AML-193 (cell line): Measurements from ENCODE around the gene EPB41L1.

Source experiments
- DNase-seq, 2 experiments: peaks; one replicate each; lab custom pipeline; 2025; lab: John Stamatoyannopoulos, UW

Gene EPB41L1

DNA sequence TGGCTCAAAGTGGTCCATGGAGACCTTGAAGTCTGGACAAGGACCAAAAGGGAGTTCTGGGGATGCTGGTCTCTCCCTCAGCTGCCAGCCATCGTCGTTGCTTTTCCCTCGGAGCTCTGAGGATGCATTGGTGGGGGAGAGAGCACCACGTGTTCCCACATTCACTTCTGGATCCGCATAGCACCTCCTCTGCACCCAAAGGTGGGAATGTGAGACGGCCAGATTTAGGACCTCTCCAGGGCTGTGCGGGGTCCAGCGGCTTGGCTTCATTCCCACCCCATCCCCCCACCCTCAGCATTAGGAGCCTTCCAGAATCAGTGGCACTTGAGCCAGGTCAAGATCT is 1.1 kb downstream of the EPB41L1 start:
- DNase-seq: no peak

DNA sequence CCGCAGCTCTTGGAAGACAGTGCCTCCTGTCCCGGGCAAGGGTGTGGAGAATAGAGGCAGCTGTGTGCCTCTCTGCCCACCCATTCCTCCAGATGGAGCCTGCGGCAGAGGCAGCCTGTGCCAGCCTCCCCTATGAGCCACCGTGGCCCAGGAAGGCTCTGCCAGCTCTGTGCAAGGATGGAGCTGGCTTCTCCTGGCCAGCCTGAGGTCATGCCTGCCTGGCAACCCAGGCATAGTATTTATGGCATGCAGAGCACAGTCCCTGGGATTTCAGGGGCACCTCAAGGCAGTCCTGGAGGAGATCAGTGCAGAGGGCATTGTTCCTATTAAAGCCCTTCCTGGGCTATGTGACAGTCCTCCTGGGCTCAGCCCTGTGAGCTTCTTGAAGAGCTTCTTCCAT is 1.5 kb downstream of the EPB41L1 start:
- no peak for DNase-seq

DNA sequence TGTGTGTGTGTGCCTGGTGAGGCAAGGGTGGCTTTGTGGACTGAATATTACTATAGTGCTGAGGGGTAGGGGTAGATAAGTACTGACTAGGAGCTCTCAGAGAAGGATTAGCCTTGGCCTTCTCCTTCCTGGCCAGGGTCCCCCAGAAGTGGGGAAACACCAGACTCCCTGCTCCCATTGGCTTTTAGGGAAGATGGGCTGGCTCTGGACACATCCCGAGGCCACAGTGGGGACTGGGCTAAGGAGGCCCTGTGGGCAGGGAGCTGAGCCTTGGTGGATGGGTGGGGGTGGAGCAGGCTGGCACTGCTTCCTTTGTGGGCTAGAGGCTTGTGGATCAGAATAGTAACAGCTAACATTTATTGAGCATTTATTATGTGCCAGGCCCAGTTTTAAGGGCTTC is 3.1 kb downstream of the EPB41L1 start:
- no peak for DNase-seq

DNA sequence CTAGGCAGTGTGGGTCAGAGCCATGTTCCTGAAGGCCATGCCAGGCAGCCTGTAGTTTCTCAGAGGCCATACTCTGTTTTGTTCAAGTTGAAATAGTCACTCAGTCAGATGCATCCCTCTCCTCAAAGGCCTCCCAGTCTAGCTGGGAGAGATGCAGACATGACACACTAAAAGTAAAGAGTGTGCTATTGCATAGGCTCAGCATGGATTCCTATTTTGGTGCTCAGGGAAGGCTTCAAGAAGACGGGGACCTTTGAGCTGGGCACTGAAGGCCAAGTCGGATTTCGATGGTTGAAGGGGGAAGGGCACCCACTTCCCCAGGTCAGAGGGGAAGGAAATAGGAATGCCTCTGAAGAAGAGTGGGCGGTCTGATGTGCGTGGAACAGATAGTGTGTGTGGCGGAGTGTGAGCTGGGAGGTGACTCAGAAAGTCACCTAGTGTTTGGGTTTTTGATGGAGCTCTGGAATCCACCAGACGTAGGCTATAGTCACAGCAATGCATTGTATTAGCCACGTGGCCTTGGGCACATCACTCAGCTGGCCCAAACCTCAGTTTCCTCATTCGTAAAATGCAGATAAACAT is 3.7 kb downstream of the EPB41L1 start:
- no peak for DNase-seq

DNA sequence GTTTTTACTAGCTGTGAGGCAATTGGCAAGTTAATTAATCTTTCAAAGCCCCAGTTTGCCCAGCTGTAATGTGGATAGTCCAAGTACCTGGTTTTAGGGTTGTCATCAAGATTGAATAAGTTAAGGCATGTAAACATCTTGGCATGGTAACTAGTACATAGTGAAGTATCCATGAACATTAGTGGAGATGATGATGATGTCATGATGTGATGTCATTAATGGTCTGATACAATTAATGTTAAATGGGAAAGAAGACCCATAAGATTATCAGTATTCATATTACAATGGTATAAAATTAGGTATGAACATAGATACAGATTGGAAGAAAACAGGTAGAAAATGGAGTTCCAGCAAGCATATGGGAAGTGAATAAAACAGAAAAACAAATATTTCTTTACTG is 5.3 kb downstream of the EPB41L1 start:
- DNase-seq: no peak

DNA sequence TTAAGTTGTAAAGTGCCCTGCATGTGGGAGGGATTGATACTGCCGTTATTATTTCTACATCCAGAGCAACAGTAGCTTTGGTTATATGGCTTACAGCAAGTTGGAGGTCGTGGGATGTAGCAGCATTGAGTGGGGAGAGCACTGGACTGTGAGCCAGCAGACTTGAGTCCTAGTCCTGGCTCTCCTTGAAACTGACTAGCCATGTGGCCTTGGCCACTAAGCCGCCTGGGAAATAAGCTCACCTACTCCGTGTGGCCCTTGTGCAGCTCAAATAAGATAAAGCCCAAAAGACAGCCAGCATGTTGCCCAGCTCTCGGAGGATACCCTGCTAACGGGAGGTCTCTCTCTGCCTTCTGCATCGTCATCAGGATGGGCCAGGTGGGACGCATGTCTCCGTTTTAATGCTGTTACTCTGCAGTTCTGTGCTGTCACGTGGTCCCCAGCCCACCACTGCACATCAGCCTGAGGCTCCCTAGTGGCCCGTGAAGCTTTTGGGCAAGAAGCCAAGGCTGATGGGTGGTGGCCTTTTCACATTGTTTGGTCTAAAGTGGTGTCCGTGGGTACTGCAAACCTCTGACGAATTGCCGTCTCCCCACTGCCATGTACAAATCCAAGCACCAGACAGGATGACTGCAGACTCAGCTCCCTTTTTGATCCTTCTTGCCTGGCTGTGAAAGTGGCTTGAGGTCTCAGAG is 7.9 kb downstream of the EPB41L1 start:
- DNase-seq: no peak

DNA sequence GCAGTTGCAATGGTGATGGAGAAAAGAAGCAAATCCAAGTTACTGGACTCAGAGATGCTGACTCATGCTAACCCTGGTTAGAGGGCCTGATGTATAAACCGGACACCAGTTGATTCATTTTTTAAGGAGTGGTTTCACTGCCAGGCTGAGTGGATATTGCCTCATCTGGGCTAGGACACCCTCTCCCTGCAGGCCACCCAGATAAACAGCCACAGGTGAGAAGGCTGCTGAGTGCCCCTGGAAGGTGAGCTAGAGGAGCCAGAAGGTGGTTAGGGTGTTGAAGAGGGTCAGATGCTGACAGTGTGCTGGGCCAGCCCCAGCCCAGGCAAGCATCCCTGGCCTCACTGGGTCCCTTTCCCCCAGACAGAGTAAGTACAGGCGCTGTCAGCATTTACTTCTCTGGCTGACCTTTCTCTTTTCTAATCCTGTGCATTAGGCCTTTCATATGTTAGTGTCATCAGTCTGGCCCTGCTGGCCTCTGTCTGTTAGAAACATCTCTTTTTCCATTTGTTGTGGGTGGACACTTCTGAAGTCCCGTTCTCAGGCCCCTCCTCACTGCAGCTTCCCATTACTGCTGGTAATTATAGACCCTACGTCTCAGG is 13.5 kb downstream of the EPB41L1 start:
- no peak for DNase-seq

DNA sequence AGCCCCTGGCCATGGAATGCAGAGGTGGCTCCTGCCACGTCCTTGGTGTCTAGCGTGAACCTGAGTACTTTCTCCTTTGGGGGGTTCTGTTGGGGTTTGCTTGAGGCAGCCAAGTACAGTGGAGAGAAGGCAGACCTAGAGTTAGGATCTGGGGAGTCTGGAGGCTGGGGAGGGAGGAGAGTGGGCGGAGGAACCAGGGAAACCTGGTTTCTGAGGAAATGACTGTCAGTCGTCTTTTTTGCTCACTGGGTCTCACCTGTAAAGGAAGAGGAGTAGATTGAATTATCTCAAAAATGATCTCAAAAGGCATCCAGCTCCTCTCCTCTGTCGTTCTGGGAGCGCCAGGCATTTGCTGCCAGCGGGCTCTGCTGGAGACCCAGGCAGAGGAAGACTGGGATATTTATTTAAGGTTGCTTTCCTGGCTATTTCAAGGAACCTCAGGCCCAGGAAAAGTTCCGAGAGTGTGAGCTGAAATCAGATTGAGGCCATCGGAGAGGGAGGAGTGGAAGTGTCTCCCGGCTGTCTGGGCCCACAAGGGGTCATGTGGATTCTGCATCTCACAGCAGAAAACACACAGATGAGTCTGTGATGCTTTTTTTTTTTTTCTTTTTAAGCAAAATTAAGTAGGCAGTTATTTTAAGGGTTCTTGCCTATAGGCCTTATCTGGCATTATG is 16.1 kb downstream of the EPB41L1 start:
- no peak for DNase-seq

DNA sequence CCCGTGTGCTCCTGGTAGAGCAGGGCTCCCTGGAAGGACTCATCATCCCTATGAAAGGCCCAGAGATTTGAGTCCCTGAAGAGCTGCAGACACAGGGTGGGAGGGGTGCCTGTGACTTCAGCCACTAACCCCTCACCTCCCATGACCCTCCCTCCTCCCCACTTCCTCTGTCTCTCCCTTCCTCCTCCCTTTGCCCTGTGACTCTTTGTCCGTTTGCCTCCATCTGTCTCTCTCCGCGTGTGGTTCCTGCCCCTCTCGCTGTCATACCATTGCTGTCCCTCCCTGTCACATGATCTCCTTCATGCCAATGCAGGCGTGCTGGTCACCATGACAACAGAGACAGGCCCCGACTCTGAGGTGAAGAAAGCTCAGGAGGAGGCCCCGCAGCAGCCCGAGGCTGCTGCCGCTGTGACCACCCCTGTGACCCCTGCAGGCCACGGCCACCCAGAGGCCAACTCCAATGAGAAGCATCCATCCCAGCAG is 19.0 kb downstream of the EPB41L1 start:
- no peak for DNase-seq

DNA sequence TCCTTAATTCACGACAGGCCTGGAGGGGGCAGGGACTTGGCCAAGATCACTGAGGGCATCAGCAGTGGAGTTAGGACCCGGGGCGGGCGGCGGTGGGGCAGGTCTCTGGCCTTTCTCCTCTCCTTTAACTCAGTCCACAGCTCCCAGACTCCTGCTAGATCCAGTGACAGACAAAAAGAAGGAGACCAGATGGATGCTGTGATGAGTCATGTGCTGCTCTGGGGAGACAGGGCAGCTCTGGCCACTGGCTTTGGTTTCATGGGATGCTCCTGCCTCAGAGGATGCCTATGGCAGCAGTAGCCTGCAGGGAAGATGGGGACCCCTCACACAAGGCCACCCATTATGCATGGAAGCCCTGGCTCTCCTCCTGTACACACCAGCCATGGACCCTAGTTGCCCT is 20.5 kb downstream of the EPB41L1 start:
- DNase-seq: no peak

DNA sequence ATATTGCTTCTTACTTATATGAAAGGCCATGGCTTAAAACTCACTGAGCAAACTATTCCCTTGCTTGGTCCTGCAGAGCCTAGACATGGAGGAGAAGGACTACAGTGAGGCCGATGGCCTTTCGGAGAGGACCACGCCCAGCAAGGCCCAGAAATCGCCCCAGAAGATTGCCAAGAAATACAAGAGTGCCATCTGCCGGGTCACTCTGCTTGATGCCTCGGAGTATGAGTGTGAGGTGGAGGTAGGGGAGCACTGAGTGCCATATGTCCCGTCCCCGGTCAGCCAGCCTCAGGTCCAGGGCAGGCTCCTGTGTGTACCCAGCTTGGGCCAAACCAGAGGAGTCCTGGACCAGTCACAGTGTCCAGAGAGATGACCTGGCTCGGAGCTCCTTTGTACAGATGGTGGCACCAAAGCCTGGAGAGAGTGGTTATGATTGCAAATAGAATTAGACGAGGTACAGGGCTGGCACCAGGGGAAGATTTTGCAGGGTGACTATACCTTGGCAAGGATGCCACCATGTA is 21.0 kb downstream of the EPB41L1 start:
- DNase-seq: no peak

DNA sequence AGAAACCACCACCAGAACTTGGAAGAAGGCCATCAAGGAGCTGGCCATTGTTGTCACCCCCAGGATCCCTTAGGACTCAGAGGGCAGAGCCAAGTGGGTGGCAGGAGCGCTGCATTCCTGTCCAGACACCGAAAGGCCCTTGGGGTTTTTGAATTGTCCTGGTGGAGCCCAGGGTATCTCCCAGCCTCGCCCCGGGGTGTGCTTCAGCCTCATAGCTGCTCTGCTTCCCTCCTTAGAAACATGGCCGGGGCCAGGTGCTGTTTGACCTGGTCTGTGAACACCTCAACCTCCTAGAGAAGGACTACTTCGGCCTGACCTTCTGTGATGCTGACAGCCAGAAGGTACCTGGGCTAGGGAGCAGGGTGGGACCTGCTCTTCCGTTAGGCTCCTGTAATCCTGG is 23.2 kb downstream of the EPB41L1 start:
- DNase-seq: no peak

DNA sequence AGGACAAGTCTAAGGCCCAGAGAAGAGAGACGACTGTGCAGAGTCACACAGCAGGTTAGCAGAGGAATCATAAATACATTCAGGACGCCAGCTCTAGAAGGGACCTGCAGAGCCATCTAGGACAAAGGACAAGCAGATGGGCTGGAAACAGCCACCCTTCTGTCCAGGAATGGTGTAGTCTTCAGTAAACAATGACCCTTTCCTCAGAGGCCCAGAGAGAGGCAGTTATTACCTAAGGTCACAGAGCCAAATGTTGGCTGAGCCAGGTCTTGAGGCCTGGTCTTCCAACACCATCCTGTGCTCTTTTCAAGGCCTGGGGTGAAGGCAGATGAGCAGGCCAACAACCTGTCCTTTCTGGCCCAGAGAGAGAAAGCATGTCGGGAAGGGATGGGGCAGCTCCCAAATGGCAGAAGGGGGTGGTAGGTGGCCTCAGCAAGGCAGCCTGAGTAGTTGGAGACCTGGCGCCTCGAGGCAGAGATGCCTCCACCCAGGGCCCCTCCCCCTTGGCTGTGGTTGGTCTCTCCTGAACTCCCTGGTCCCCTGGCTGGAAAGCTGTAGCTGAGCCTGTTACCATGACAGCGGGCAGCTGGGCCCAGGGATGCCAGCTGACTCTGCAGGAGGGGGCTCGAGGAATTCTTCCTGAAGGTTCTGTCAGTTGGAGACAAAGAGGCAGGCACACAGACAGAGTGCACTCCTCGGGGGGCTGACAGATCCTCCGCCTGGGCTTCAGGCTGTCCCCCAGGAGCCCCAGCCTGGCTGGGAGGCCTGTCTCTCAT is 24.8 kb downstream of the EPB41L1 start:
- DNase-seq: no peak

DNA sequence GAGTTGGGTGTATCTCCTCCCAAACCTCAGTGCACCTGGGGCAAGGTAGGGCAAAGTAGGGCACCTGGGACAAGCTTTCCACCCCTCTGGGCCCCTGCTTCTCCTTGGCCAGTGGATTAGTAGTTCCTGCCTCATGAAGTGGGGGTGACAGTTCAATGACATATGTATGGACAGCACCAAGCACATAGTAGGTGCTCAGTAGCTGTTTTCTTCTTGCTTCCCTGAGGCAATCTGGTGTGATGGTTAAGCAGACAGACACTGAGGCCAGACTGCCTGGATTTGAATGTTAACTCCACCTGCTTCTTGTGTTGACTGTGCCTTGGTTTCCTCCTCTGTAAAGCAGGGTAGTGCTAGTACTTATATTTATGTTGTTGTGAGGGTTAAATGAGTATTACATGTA is 25.8 kb downstream of the EPB41L1 start:
- DNase-seq: no peak

DNA sequence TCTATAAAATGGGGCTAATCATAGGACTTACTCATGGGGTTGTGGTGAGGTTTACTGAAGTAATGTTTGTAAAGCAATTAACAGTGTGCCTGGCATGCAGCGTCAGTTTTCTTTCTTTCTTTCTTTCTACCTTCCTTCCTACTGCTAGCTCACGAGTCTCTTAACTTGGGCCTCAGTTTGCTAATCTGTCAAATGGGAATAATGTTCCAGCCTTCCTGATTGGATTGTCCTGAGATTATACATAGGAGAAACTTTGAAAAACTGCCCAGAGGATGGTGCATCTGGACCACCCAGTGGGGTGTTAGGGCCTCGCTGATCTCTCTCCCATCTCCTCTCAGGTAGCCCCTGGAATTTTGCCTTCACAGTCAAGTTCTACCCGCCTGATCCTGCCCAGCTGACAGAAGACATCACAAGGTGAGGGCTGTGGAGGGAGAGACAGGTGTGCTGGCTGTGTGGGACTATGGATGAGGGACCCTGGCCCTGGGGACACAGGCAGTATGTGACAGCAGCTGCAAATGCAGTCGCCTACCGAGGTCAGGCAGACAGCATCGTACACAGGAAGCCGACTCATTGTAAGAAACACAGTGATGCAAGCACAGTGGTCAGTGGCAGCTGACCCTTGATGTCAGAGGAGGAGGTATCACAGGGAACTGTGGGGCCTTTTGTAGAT is 27.5 kb downstream of the EPB41L1 start:
- DNase-seq: peak in 1 of 2 experiments; percentile 4

DNA sequence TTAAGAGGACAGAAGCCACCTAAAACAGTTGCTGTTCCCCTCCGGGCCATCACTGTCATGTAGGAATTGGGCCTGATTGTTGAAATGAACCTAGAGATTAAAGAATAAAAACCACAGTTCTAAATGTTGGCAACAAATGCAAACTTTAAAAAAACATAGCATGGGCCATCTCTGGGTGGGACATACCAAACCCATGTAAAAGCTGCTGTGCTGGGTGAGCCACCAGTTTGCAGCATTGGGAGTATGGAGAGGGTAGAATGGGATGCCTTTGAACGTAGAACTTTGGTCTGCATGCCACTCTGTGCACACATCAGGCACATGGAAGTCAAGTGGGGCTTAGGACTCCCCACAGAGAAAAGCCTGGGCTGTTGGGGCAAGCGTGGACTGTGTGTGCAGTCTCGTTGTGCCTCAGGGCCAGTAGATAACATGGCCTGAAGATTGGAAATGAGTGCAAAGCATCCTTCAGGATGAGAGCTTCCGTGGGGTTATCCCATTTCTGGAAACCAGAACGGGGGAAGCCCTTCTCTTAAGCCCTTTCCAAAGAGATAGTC is 28.1 kb downstream of the EPB41L1 start:
- no peak for DNase-seq

DNA sequence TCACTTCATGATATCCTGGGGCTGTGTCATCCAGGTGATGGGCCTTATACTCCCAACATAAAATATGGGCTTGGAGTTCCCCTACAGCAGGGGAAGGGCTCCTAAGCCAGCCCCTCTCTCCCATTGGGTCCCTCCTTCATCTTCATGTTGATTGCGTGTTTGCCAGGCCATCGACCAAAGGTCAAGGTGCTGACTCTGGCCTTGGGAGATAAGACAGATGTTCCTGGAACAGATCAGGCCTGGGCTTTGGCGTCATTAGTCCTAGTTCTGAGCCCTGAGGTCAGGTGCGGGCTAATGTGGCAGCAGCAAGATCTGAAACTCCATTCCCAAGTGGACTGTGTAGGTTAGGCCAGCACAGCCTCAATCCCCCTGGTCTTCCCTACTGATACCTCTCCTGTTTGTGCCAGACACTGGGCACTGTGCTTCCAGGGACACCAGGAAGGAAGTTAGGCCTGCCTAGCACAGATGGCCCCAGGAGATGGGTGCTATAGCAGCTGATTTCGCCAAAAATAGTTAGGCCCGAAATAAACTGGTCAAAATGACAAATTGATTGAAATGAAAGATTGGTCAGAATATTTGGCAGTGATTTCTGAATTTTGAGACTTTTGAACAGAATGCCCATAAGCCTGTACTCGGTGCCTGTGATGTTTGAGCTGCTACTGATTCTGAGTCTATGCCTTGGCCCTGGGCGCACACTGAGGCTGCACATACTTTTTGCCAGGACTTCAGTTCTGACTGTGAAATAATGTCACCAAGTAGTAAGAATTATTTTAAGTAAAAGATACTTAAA is 28.8 kb downstream of the EPB41L1 start:
- no peak for DNase-seq

DNA sequence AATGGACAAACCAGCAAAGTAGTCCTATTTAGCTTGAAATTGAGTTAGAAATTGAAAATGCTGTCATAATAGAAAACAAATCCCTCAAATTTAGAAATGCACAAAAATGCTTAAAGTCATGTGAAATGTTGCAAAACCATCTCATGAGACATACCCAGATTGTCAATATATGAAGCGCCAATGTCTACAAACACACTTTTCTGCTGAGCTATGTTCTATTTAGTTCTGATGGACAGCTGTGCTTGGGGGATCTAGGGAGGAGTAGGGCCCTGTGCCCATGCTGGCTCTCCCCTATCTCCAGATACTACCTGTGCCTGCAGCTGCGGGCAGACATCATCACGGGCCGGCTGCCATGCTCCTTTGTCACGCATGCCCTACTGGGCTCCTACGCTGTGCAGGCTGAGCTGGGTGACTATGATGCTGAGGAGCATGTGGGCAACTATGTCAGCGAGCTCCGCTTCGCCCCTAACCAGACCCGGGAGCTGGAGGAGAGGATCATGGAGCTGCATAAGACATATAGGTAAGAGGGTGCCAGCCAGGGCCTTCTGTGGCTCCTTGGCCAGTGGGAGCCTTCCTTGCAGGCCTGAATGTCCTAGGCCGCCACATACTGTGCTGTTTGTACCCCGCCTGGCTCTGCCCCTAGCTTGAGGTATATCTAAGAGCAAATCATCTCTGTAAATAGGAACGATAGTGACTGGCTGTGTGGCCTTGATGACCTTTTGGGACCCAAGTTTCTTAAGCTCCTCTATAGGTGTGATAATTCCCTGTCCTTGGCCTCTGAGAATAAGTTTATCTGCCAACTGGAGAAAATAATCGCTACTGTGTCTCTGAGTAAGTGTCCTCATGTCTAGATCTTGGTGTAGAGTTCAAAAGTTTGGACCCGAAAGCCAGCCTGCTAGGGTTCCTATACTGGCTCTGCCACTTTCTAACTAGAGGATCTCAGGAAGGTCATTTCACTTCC is 30.6 kb downstream of the EPB41L1 start:
- no peak for DNase-seq
